H1 (cell line): ENCODE measurements around the gene FCHO1. TPM values are rescaled to one million over a fixed set of nuclear protein-coding genes. Genes with fewer than 3 reads are reported as not detected.

Experiments
- KDM4A ChIP-seq: IDR thresholded peaks from one replicate; pipeline ENCODE4 v1.7.1; 2012; ENCODE audit warnings: low read depth, mild to moderate bottlenecking, moderate library complexity, low read length, inconsistent platforms; ENCODE audit not compliant: severe bottlenecking
- RBBP5 ChIP-seq: IDR thresholded peaks from 2 replicates; pipeline ENCODE4 v1.7.1; 2012; ENCODE audit warnings: low read depth, mild to moderate bottlenecking, inconsistent platforms, low read length, moderate library complexity, borderline replicate concordance
- RFX5 ChIP-seq: IDR thresholded peaks from 2 replicates; pipeline ENCODE4 v1.6.1; 2011; ENCODE audit warnings: low read depth, low read length, improper control_type of control experiment, borderline replicate concordance
- SAP30 ChIP-seq: fragments of 300-600 bp; sonication (generic); IDR thresholded peaks from 2 replicates; pipeline ENCODE4 v1.7.1; 2012; ENCODE audit warnings: low read length, moderate library complexity, mild to moderate bottlenecking, inconsistent platforms; ENCODE audit not compliant: insufficient read depth, insufficient replicate concordance
- SP1 ChIP-seq: IDR thresholded peaks from 2 replicates; pipeline ENCODE4 v1.6.1; 2011; ENCODE audit warnings: low read depth, low read length
- YY1 ChIP-seq: IDR thresholded peaks from 2 replicates; pipeline ENCODE4 v1.6.1; 2011; ENCODE audit warnings: low read depth, mild to moderate bottlenecking, low read length
- polyA plus RNA-seq, 7 experiments: library from polyadenylated mRNA; depleted of rRNA in 3 of 7; stranded (reverse) in 5 of 7; unstranded in 2 of 7; fragments of >200 nt in 5 of 7; fragments of 200-250 nt in 2 of 7; gene quantifications; 1 replicate in 5 of 7; 2 replicates in 1 of 7; 4 replicates in 1 of 7; pipeline versions ENCODE4 v1.2.1 to v1.2.3, GENCODE V29; 2011 to 2013; ENCODE audit warnings: missing spikeins in 2 of 7, mixed read lengths in 2 of 7
- total RNA-seq: library from RNA; stranded (reverse); fragmentation: NEBNext Ultra II Directional; extraction: Animal tissue kit (Norgen Biotek cat#: 25700); gene quantifications from 2 replicates; pipeline ENCODE4 v1.2.1, GENCODE V29; 2021
- TF ChIP-seq, protein P1 (sequence below): fragments of 300-600 bp; sonication (generic); IDR thresholded peaks from 2 replicates; pipeline ENCODE4 v1.7.1; 2012; ENCODE audit warnings: low read length, moderate library complexity, mild to moderate bottlenecking, inconsistent platforms; ENCODE audit not compliant: insufficient replicate concordance

FCHO1 gene
- total and polyA plus RNA-seq, 2 of the 8 experiments (the other 6 are each of a cell fraction or from before 2014, with no cell fraction given) = 13.0 to 25.9 TPM

DNA sequence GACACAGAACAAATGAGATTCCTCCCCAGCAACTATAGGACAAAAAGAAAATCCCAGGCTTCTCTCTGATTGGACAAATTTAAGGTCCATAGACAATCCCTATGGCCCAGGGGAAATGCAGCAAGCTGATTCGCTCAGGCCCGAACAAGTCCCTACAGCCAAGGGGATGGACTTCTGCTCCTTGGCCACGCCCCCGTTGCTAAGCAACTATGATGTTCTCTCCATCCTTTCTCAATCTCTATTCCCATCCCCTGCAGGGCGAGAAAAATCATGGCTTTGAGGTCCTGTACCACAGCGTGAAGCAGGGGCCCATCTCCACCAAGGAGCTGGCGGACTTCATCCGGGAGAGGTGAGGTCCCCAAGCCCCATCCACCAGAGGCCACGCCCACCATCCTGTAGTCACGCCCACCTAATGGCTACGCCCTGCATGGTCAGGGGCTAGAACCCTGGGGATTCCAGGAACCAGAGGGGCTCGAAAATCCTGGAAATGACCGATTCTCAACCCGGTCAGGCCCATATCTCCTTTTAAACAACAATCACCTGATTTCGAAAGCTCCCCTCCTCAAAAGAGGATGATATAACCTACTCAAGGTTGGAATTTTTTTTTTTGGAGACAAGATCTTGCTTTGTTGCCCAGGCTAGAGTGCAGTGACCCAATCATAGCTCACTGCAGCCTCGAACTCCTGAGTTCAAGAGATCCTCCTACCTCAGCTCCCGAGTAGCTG lies 11.4 kb downstream of the FCHO1 start (continued):
- TF ChIP-seq, protein P1, sequence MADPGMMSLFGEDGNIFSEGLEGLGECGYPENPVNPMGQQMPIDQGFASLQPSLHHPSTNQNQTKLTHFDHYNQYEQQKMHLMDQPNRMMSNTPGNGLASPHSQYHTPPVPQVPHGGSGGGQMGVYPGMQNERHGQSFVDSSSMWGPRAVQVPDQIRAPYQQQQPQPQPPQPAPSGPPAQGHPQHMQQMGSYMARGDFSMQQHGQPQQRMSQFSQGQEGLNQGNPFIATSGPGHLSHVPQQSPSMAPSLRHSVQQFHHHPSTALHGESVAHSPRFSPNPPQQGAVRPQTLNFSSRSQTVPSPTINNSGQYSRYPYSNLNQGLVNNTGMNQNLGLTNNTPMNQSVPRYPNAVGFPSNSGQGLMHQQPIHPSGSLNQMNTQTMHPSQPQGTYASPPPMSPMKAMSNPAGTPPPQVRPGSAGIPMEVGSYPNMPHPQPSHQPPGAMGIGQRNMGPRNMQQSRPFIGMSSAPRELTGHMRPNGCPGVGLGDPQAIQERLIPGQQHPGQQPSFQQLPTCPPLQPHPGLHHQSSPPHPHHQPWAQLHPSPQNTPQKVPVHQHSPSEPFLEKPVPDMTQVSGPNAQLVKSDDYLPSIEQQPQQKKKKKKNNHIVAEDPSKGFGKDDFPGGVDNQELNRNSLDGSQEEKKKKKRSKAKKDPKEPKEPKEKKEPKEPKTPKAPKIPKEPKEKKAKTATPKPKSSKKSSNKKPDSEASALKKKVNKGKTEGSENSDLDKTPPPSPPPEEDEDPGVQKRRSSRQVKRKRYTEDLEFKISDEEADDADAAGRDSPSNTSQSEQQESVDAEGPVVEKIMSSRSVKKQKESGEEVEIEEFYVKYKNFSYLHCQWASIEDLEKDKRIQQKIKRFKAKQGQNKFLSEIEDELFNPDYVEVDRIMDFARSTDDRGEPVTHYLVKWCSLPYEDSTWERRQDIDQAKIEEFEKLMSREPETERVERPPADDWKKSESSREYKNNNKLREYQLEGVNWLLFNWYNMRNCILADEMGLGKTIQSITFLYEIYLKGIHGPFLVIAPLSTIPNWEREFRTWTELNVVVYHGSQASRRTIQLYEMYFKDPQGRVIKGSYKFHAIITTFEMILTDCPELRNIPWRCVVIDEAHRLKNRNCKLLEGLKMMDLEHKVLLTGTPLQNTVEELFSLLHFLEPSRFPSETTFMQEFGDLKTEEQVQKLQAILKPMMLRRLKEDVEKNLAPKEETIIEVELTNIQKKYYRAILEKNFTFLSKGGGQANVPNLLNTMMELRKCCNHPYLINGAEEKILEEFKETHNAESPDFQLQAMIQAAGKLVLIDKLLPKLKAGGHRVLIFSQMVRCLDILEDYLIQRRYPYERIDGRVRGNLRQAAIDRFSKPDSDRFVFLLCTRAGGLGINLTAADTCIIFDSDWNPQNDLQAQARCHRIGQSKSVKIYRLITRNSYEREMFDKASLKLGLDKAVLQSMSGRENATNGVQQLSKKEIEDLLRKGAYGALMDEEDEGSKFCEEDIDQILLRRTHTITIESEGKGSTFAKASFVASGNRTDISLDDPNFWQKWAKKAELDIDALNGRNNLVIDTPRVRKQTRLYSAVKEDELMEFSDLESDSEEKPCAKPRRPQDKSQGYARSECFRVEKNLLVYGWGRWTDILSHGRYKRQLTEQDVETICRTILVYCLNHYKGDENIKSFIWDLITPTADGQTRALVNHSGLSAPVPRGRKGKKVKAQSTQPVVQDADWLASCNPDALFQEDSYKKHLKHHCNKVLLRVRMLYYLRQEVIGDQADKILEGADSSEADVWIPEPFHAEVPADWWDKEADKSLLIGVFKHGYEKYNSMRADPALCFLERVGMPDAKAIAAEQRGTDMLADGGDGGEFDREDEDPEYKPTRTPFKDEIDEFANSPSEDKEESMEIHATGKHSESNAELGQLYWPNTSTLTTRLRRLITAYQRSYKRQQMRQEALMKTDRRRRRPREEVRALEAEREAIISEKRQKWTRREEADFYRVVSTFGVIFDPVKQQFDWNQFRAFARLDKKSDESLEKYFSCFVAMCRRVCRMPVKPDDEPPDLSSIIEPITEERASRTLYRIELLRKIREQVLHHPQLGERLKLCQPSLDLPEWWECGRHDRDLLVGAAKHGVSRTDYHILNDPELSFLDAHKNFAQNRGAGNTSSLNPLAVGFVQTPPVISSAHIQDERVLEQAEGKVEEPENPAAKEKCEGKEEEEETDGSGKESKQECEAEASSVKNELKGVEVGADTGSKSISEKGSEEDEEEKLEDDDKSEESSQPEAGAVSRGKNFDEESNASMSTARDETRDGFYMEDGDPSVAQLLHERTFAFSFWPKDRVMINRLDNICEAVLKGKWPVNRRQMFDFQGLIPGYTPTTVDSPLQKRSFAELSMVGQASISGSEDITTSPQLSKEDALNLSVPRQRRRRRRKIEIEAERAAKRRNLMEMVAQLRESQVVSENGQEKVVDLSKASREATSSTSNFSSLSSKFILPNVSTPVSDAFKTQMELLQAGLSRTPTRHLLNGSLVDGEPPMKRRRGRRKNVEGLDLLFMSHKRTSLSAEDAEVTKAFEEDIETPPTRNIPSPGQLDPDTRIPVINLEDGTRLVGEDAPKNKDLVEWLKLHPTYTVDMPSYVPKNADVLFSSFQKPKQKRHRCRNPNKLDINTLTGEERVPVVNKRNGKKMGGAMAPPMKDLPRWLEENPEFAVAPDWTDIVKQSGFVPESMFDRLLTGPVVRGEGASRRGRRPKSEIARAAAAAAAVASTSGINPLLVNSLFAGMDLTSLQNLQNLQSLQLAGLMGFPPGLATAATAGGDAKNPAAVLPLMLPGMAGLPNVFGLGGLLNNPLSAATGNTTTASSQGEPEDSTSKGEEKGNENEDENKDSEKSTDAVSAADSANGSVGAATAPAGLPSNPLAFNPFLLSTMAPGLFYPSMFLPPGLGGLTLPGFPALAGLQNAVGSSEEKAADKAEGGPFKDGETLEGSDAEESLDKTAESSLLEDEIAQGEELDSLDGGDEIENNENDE = no peak
- peak; percentile 22; the same call in 1 of the 2 replicates for TF ChIP-seq YY1
- TF ChIP-seq RBBP5 = no peak
- TF ChIP-seq SP1 = peak; percentile 81; the same call in 1 of the 2 replicates
- TF ChIP-seq KDM4A = no peak
- peak; percentile 72; the same call in 1 of the 2 replicates for TF ChIP-seq RFX5
- no peak for TF ChIP-seq SAP30
